GM06990 (cell line): ENCODE results near the gene CHRNA9.

ENCODE experiments used
- DNase-seq: peaks from one replicate; pipeline ENCODE4 v3.0.0-alpha.2; 2011; ENCODE audit not compliant: insufficient read length; ENCODE audit errors: extremely low read depth
- H3K27me3 ChIP-seq: replicated peaks from 2 replicates; pipeline ENCODE4 v1.6.0; 2011; ENCODE audit warnings: low read length; ENCODE audit not compliant: control insufficient read depth, insufficient read depth
- H3K36me3 ChIP-seq: 2 replicates; pipeline ENCODE4 v1.5.1; 2011; ENCODE audit warnings: low read length; ENCODE audit not compliant: control insufficient read depth, insufficient read depth
- H3K4me3 ChIP-seq: replicated peaks from 2 replicates; pipeline ENCODE4 v1.5.1; 2011; ENCODE audit warnings: low read depth, mild to moderate bottlenecking, control low read depth, low read length
- CTCF ChIP-seq: IDR thresholded peaks from 2 replicates; pipeline ENCODE4 v1.5.1; 2011; ENCODE audit warnings: low read length, control low read depth, mild to moderate bottlenecking, inconsistent platforms; ENCODE audit not compliant: insufficient read depth, poor library complexity, severe bottlenecking

Gene CHRNA9

GRCh38 chr4:40394236-40394635 lies 59.1 kb downstream of the CHRNA9 start:
- Histone ChIP-seq H3K36me3 (no peaks in the 10 kb centered on the region), H3K4me3 (no peak overlapping the region), H3K27me3 (no peaks in the 10 kb centered on the region)
- no peak for TF ChIP-seq CTCF
- DNase-seq: no peak

GRCh38 chr4:40395166-40395900 lies 60.2 kb downstream of the CHRNA9 start:
- Histone ChIP-seq H3K4me3 (no peak overlapping the region), H3K27me3 (no peaks in the 10 kb centered on the region)
- no peak for TF ChIP-seq CTCF

GRCh38 chr4:40395908-40396793 lies 61.0 kb downstream of the CHRNA9 start:
- Histone ChIP-seq H3K4me3 (no peak overlapping the region), H3K36me3 (no peaks in the 10 kb centered on the region), H3K27me3 (no peaks in the 10 kb centered on the region)
- no peak for TF ChIP-seq CTCF
- no peak for DNase-seq

More at GRCh38 chr4:40395166-40395900, 60.2 kb downstream of the CHRNA9 start:
- DNase-seq: no peak
- no peaks in the 10 kb centered on the region for H3K36me3 ChIP-seq

- no peaks in the 10 kb centered on the region for H3K27me3 ChIP-seq
- no peaks in the 10 kb centered on the region for H3K36me3 ChIP-seq
- no peak overlapping the region for H3K4me3 ChIP-seq
- DNase-seq: no peak
- no peak for TF ChIP-seq CTCF
Observed at GRCh38 chr4:40399578-40399977, 64.4 kb downstream of the CHRNA9 start.

GRCh38 chr4:40401096-40401495 lies 66.0 kb downstream of the CHRNA9 start:
- no peaks in the 10 kb centered on the region for H3K36me3 ChIP-seq
- TF ChIP-seq CTCF: no peak
- no peak for DNase-seq
- no peak overlapping the region for H3K4me3 ChIP-seq
- no peaks in the 10 kb centered on the region for H3K27me3 ChIP-seq
